GDM1 (cell line): Measurements from ENCODE around the gene PPP6R3.

Experiments
- DNase-seq: peaks from one replicate; lab custom pipeline; 2025; lab: John Stamatoyannopoulos, UW

The PPP6R3 gene

GRCh38 chr11:68495220-68495729 is 34.7 kb downstream of the PPP6R3 start:
- no peak for DNase-seq

- DNase-seq, result no peak
Measured at GRCh38 chr11:68495872-68496271, 35.3 kb downstream of the PPP6R3 start.

GRCh38 chr11:68497761-68498160 is 37.2 kb downstream of the PPP6R3 start:
- no peak for DNase-seq

GRCh38 chr11:68498321-68498720 is 37.8 kb downstream of the PPP6R3 start:
- DNase-seq, result no peak

- DNase-seq, result no peak
Measured at GRCh38 chr11:68498903-68499883, 38.6 kb downstream of the PPP6R3 start.

- no peak for DNase-seq
Measured at GRCh38 chr11:68500206-68500605, 39.7 kb downstream of the PPP6R3 start.

- no peak for DNase-seq
Measured at GRCh38 chr11:68501813-68502212, 41.3 kb downstream of the PPP6R3 start.

- no peak for DNase-seq
Measured at GRCh38 chr11:68503251-68503687, 42.7 kb downstream of the PPP6R3 start.

GRCh38 chr11:68503792-68504191 is 43.2 kb downstream of the PPP6R3 start:
- no peak for DNase-seq

GRCh38 chr11:68504432-68505066 is 44.0 kb downstream of the PPP6R3 start:
- DNase-seq, result no peak

GRCh38 chr11:68505596-68505995 is 45.0 kb downstream of the PPP6R3 start:
- no peak for DNase-seq

GRCh38 chr11:68506908-68507307 is 46.4 kb downstream of the PPP6R3 start:
- no peak for DNase-seq

- DNase-seq, result no peak
Measured at GRCh38 chr11:68508425-68508824, 47.9 kb downstream of the PPP6R3 start.

- no peak for DNase-seq
Measured at GRCh38 chr11:68509066-68509465, 48.5 kb downstream of the PPP6R3 start.

GRCh38 chr11:68513930-68514487 is 53.5 kb downstream of the PPP6R3 start:
- DNase-seq, result no peak

GRCh38 chr11:68517121-68517741 is 56.7 kb downstream of the PPP6R3 start:
- DNase-seq, result no peak

GRCh38 chr11:68518191-68518590 is 57.6 kb downstream of the PPP6R3 start:
- DNase-seq, result no peak

GRCh38 chr11:68521969-68522652 is 61.6 kb downstream of the PPP6R3 start:
- DNase-seq, result no peak

GRCh38 chr11:68523033-68523432 is 62.5 kb downstream of the PPP6R3 start:
- DNase-seq, result no peak

- no peak for DNase-seq
Measured at GRCh38 chr11:68523743-68524142, 63.2 kb downstream of the PPP6R3 start.

- no peak for DNase-seq
Measured at GRCh38 chr11:68524213-68524612, 63.7 kb downstream of the PPP6R3 start.

GRCh38 chr11:68524681-68525080 is 64.1 kb downstream of the PPP6R3 start:
- DNase-seq, result no peak
